Sigmoid colon (tissue), 4 donors: Measurements from ENCODE around the gene MLIP.

Experiments used
- CTCF ChIP-seq, 4 experiments: fragments of 450-650 bp in 3 of 4; fragments of 200-600 bp in 1 of 4; IDR thresholded peaks; one replicate each; pipeline ENCODE4 v1.5.1; 2016 to 2019; ENCODE audit warnings: antibody characterized with exemption in 4 of 4, mild to moderate bottlenecking in 3 of 4, moderate library complexity in 2 of 4
- POLR2A ChIP-seq, 2 donors: fragments of 450-650 bp; IDR thresholded peaks; one replicate each; pipeline ENCODE4 v1.6.1; 2016; ENCODE audit warnings: antibody characterized with exemption in 2 of 2, mild to moderate bottlenecking in 2 of 2, moderate library complexity in 2 of 2
- POLR2AphosphoS5 ChIP-seq, 4 donors: sonication (generic); formaldehyde crosslinking; IDR thresholded peaks; one replicate each; pipeline ENCODE4 v1.6.1; 2017; ENCODE audit warnings: antibody characterized with exemption in 4 of 4

DNA sequence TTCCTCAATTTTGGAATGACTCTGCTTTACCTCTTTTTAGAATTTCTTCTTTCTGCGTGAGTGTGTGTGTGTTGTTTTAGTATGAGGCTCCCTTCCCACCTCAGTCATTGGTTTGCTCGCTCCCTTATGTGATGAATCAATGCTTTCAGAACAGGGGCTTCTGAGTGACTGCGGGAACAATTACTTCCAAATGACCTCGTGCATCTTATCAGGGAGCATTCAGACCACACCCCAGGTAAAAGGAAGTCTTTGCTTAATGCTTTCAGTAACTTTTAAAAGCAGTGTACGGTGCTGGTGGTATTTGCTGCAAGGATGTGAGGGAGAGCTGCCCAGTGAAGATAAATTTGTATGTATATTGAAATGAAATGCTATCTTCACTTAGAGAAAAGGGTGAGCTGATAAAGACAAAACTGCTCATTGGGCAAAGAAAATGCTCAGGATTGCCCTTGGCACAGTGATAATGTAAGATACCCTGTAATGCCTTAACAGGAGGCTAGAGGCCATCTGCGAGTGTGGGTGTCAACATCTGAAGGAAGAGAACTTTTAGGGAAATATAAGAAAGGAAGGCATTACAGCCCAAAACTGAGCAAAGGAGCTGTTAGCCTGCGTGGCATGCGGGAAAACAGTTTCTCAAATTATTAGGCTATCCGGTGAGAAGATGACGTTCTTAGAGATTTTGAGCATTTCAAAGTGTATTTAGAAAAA lies at the start of gene MLIP:
- TF ChIP-seq CTCF (IDR thresholded peaks at IDR 0.05), result no peak
- TF ChIP-seq POLR2A (IDR thresholded peaks at IDR 0.05), result no peak
- TF ChIP-seq POLR2AphosphoS5 (IDR thresholded peaks at IDR 0.05), result no peak
